C4-2B (cell line): ENCODE measurements around the gene TUBB.

Experiments
- ZFX ChIP-seq: fragments of 450-650 bp; IDR thresholded peaks from 2 replicates; pipeline ENCODE4 v1.6.1; 2017
- TF ChIP-seq, protein P1 (sequence below): fragments of 450-650 bp; conservative IDR thresholded peaks from 2 replicates; pipeline ENCODE4 v1.5.1; 2017; ENCODE audit warnings: mild to moderate bottlenecking

DNA sequence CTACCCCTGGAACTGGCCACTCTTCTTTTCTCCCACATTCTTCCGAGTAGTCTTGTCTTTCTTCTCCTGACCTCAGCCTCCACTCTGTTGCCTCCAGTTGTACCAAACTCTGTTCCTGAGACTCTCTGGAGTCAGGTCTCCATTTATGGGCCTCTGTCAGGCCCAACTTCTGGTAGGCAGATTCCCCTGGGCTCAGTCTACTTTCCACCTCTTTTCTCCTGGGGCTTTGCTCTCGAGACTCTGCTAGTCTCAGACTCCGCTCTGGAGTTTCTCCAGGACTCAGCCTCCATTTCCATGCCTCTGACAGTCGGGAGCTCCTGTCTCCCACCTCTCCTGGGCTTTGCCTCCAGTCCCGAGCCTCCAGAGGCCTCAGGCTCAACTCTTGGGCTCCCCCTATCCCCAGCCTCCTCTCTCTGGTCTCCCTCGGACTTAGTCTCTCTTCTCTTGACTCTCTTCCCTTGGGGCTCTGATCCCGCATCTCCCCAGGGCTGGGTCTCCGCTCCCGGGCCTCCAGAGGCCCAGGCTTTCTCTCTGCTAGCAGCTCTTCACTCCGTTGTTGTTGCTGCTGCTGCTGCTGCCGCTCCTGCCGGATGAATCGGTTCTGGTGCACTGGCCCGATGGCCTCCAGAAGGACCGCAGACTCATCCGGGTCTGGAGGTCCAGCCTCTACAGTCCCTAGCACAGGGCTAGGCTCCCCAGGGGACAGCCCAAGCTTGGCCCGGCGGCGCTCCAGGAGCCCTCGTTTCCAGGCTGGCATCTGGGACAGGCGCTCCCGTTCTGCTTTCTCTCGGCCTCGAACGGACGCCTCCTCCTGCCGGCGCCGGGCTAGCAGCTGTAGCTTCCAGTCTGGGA lies 34.8 kb upstream of the TUBB start:
- TF ChIP-seq, protein P1, sequence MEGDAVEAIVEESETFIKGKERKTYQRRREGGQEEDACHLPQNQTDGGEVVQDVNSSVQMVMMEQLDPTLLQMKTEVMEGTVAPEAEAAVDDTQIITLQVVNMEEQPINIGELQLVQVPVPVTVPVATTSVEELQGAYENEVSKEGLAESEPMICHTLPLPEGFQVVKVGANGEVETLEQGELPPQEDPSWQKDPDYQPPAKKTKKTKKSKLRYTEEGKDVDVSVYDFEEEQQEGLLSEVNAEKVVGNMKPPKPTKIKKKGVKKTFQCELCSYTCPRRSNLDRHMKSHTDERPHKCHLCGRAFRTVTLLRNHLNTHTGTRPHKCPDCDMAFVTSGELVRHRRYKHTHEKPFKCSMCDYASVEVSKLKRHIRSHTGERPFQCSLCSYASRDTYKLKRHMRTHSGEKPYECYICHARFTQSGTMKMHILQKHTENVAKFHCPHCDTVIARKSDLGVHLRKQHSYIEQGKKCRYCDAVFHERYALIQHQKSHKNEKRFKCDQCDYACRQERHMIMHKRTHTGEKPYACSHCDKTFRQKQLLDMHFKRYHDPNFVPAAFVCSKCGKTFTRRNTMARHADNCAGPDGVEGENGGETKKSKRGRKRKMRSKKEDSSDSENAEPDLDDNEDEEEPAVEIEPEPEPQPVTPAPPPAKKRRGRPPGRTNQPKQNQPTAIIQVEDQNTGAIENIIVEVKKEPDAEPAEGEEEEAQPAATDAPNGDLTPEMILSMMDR: no peak
- no peak for TF ChIP-seq ZFX
